NOMO-1 treated with DMSO at 0.1 percent for 48 hours (cell line): ENCODE data around the gene DMAC2.
"Not testable (repeated sequence)": the region's sequence is repeated elsewhere in the genome, so short reads cannot be mapped to it uniquely, and the experiment has no call there.

Source experiments
- DNase-seq: peaks from one replicate; lab custom pipeline; 2025; ENCODE audit not compliant: unreplicated experiment; lab: John Stamatoyannopoulos, UW

Gene DMAC2

DNA sequence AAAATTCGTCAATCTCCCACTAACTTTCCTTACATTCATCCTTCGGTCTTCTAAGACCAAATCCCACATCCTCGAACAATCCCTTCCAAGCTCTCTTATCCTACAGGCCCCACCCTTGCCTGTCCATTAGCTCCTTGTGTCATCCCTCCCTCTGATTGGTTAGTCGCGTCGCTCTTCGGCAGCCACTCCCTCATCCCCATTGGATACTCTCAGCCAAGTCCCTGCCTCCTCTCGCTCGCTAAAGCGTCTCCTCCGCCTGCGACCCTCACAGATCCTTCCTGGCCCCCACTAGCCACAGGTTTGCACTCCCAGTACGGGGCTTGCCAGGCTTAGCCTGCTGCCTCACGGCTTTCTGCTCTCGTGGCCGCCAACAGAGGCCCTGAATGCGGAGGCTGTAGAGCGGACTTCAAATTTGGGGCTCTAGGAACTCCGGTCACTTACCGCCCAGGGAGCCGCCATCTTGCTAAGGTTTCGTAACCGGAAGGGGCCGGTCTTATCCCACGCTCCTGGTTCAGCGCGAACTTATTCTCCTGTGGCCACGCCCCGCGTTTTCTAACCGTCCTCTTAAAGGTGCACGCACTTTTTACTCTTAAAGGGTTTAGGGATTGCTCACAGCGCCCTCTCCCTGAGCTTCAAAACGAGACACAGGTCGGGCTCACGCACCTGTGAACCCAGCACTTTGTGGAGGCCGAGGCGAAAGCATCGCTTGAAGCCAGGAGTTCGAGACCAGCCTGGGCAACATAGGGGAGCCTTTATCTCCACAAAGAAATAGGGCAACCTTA lies at the start of gene DMAC2:
TSS of gene DMAC2 (minus strand) at position 472 of the 782 bp plus-strand sequence. CDS start at position 459, 13 bp downstream.
- DNase-seq: peak; percentile 99

DNA sequence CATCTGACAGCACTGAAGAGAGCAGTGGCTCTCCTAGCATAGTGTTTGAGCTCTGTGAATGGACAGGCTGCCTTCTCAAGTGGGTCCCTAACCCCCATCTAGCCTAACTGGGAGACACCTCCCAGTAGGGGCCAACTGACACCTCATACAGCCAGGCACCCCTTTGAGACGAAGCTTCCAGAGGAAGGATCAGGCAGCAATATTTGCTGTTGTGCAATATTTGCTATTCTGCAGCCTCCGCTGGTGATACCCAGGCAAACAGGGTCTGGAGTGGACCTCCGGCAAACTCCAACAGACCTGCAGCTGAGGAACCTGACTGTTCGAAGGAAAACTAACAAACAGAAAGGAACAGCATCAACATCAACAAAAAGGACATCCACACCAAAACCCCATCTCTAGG lies 47.2 kb upstream of the DMAC2 start:
- DNase-seq: not testable (repeated sequence)

DNA sequence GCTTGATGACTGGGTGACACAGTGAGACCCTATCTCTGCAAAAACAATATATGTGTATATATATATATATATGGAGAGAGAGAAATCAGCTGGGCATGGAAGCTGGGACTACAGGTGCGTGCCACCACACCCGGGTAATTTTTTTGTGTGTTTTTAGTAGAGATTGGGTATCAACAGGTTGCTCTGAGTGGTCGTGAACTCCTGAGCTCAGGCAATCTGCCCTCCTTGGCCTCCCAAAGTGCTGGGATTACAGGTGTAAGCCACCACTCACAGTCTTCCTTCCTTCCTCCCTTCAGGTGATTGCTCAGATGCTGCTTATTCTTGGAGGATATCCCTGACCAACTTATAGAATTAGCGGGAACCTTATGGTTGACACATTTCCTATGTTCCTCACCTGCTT lies 45.1 kb upstream of the DMAC2 start:
- DNase-seq: no peak

DNA sequence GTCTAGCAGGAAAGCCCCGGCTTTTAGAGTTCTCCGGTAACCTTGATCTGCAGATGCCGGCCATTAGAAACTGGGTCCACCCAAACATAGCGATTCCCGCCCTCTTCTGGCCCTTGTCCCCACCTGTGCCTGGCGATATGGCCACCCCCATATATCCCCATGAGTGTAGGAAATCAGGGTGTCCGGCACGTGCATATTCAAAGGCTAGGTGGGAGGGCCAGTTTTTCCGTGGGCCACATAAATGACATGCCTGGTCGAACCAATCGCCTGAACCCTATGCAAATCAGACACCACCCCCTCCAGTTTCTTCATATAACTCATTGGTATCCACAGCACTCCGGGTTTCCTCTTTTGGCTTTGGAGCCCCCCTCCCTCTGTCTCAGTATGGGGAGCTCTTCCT lies 40.6 kb upstream of the DMAC2 start:
- DNase-seq: peak; percentile 17

DNA sequence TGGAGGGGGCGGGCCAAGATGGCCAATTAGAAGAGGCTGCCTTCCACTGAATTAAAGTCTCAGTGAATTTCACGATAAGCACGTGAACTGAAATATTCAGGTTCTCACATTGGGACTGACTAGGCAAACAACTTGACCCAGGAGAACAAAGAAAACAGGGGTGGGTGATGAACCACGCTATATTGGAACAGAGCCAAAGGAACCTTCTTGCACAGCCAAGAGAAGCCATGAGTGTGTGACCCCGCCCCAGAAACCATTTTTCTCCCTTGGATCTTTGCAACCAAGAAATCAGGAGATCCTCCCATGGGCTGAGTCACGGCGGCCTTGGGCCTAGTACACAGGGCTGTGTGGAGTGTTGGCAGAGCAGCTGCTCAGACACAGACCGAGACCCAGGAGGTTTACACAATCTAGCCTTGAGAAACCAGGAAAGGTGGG lies 40.1 kb upstream of the DMAC2 start:
- no peak for DNase-seq

DNA sequence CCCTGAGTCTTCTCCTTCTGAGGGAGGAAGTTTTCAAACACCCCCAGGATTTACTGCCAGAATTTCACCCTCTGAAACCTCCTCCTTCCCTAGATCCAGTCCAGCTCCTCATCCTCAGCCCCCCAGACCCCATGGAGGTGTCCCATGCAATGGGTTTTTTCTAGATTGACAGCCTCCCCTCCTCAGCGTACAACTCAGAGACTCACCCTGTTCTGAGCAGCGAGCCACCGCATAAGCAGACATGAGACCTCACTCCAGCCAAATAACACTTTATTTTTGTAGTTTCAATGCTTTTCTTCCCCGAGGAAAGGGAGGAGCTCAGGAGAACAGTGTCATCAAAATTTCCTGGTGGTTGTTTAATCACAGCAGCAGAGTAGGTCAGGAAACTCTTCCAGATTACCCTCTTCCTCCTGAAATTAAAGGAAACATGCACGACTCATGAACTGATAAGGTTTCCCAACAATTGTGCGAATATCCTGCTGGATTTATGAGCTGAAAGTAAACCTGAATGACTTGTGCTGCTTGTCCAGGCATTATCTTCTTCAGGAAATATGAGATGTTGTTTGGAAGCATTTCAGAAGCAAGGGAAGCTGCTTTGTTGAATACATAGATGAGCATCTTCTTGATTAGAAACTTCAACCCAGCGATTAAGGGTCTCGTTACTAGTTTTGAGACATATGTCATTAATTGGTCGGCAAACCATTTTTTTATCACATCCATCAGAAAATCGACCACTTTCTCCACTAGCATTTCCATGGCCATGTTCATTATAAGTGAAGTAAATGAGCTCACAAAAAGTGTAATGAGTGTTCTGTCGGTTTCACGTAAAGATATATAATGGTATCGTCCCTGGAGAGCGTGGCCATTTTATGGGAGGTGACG lies 39.4 kb upstream of the DMAC2 start:
- no peak for DNase-seq

DNA sequence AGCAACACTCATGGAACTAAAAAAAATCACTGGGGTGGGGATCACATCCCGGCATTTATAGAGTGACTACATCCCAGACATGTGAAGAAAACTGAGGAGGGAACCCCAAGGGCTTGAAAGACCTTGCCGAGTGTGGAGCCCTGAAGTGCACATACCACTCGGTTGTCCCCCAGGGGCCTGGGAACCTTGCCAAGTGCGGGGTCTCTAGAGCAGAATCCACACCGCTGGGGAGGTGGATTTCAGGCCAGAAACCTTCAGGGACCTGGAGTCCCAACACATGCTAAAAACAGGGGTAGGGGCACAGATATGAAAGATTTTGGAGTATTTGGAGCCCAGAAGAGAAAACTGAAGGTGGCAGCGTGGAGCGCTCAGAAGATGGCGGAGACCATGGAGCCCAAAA lies 38.5 kb upstream of the DMAC2 start:
- no peak for DNase-seq

DNA sequence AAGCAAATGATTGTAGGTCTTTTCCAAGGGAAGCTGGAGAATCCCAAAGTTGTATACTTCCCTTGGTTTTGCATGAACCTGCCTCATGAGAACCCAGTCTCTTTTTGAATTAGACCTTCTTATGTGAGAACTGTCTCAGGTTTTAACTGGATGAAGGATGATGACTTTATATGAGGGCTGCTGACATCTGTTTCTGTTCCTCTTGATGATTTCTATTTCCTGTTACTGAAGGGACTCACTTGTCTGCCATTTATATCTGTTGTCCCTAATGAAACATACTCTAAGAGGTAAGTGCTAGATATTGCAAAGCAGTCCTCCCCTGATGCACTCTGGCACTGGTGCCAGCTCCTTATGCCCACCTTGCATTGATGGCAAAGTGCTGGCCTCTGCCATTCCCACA lies 36.9 kb upstream of the DMAC2 start:
- DNase-seq: peak; percentile 16

DNA sequence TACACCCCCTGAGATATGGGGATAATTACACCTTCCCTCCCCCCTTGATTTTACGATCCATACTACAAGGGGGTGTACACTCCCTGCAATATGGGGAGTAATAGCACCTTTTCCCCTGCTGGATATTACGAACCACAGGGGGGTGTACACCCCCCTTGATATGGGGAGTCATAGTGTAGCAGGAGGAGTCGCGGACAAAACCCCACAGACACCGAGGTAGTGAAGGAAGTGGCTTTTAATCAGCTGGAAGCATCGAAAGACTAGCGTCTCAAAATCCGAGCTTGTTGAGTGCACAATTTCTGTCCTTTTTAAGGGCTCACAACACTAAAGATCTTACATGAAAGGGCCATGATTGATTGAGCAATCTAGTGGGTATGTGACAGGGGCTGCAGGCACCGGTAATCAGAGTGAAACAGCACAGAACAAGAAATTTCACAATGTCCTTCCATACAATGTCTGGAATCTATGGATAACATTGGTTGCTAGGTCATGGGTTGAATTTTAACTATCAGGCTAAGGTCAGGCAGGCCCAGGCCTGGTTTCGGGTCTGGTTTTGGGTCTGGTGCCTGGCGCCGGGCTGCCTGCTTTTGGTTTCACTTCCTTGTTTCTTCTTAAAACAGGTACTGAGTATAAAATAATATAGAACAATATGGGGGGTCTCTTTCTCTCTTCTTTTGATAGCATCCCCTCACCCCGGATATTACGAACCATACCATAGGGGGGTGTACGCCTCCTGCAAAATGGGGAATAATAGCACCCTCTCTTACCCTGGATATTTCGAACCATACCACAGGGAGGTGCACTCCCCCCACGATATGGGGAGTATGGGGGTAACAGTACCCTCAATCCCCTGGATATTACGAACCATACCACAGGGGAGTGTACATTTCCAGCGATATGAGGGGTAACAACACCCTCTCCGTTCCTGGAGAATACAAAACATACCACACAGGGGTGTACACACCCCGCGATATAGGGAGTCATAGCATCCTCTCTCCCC lies 23.8 kb upstream of the DMAC2 start:
- DNase-seq: peak; percentile 59

DNA sequence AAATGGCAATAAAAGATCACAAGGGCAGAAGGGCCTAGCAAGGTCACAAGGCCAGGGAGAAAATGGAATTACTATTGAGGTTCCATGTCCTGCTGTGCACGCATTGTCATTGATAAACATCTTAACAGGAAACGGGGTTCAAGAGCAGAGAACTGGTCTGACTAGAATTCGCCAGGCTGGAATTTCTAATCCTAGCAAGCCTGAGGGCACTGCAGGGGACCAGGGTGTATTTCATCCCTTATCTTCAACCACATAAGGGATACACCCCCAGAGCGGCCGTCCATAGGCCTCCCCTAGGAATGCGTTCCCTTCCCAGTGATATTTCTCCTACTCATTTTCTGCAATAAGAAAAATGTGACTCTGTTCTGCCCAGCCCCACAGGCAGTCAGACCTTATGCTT lies 22.8 kb upstream of the DMAC2 start:
- no peak for DNase-seq

DNA sequence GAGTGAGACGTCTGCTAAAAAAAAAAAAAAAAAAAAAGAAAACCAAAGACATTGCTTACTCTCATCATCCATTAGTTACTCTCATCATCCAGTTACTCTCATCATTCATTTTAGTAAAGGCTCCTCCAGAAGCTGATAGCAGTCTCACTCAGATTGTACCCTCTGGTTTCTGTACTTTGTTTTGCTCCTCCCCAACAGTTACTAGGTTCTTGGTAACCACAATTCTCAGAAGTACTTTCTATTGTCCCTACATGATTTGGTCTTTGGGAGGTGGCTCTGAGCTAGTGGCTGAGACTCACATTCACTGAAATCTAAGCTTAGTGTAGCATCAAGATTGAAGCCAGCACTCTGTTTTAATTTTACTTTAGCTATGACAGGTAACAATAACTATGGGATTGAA lies 17.5 kb upstream of the DMAC2 start:
- DNase-seq: no peak

DNA sequence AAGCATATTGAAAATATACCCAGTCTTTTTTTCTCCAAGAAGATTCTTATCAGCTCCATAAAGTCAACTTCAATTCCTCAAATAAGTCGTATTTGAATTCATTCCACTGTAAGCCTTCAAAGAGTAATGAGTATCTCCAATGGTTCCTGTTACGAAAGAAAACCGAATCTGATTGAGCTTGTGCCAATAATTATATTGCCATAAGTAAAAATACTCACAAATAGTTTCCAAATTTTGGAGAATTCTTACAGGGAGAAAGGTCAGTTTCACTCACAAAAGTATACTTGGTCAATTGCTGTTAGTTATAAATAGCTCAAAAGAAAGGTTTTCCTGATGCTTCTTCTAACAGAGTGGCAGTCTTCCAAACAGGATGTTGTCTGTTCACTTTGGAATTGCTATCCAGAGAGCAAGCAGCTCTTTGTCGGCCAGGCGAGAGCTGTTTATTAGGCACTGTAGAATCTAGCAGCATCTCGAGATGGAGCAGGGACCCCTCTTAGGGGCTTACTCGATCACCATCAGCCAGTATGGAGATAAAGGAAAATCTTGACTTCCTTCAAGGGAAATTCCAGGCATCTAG lies 16.7 kb upstream of the DMAC2 start:
- DNase-seq: no peak

DNA sequence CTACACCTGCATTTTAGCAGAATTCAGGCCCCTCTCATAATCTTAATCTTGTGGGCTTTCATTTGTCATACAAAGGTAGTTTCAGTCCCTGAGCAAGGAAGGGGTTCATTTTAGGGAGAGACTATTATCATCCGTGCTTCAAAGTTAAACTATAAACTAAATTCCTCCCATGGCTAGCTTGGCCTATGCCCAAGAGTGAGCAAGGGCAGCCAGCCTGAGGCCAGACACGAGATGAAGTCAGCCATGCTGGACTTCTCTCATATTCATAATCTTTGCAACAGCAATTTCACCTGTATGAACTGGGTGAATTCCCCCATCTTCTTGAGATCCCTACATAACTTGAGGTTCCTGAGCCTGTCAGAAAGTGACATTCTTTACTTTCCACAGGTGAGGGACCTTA lies 16.2 kb upstream of the DMAC2 start:
- no peak for DNase-seq

DNA sequence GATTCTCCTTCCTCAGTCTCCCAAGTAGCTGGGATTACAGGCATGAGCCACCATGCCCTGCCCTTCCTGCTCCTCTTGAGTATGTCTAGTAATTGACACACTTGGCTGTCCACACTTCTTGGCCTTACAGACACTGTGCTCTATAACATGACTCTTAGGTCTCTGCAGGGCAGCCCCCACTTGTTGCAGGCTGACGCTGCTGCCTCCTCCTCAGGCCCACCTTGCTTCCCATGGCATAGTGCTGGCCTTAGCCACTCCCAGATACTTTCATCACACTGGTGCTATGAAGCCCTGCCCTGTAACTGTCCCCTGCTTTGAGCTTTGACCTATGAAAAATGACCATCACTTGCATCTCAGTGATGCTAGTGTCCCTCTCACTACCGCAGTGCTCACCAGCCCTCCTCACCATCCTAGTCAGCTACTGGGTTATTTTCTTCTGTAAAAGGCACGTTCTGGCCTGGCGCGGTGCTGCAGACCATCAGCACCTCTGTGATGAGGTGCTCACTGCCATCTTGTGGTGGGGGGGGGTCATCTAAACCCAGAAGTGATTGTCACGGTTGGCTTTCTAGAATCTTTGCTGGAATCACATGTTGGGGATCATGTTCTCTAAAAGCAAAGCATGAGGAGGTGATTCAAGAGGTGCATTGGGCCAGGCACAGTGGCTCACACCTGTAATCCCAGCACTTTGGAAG lies 13.0 kb upstream of the DMAC2 start:
- DNase-seq: no peak

DNA sequence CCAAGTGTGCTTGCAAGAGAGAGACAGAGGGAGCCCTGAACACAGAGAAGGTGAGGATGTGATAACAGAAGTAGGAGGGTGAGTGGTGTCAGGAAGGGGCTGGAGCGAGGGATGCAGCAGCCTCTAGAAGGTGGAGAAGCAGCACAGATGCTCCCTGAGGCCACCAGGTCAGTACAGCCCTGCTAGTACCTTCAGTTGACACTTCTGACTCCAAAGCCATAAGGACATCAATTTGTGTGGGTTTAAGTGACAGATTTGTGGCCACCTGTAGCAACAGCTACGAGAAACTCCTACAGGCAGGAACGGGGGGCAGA lies 10.1 kb upstream of the DMAC2 start:
- DNase-seq: no peak

DNA sequence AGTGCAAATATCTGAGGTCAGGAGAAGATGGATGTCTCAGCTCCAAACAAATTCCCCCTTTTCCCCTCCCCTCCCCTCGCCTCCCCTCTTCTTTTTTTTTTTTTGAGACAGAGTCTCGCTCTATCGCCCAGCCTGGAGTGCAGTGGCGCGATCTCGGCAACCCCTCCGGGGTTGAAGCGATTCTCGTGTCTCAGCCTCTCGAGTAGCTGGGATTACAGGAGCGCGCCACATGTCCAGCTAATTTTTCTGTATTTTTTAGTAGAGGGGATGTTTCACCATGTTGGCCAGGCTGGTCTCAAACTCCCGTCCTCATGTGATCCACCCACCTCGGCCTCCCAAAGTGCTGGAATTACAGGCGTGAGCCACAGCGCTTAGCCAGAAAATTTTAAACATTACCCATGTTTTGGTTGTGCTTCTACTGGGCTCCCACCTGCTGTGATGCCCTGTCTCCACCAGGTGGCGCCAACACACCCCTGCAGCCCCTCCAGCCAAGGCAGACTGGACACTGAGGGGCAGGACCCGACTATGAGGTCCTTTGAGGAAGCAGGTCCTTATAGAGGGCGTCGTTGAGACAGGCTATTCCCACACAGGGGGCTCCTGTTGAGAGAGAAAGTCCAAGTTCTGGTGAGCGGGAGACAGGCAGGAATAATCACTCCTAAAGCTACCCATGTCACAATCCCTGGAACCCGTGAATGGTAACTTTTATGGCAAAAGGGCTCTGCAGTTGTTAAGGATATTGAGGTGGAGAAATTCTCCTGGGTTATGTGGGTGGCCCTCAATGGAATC lies 9.6 kb upstream of the DMAC2 start:
- peak; percentile 55 for DNase-seq

DNA sequence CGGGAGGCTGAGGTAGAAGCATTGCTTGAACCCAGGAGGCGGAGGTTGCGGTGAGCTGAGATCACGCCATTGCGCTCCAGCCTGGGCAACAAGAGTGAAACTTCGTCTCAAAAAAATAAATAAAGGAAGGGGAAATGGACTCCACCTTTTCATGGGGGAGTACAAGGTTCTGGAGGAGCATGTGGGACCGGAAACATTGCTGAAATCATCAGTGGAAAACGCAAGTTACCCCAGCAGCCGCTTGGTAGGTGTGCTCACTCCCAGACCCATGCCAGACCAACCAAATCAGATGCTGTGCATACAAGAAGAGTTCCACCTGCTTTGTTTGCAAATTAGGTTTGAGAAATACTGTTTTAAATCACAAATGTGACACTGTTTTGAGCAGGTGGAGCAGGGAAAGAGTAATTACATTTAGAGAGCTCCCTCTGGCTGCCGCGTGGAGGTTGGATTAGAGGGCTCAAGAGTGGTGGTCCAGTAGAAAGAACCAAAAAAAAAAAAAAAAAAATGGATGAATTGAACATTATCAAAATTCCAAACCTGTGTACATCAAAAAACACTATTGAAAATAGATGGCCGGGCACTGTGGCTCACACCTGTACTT lies 8.1 kb upstream of the DMAC2 start:
- no peak for DNase-seq

DNA sequence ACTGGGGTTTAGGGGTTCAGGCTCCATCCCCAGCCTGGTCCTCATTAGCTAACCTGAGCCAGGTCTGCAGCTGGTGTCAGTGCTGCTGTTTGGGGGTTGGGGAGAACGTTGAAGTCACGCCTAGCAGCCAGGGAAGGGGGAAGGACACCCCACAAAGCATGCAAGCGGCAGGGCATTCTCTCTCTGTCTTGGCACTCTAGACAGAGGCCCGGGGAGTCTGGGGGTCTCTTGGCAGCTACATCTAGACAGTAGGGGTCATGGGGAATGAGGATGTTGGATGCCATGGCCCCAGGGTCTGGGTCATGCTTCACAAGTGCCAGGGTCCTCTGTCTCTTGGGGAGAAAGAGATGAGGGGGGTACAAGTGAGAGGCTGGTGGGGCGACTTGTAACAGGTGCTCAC lies 5.9 kb upstream of the DMAC2 start:
- DNase-seq: no peak

DNA sequence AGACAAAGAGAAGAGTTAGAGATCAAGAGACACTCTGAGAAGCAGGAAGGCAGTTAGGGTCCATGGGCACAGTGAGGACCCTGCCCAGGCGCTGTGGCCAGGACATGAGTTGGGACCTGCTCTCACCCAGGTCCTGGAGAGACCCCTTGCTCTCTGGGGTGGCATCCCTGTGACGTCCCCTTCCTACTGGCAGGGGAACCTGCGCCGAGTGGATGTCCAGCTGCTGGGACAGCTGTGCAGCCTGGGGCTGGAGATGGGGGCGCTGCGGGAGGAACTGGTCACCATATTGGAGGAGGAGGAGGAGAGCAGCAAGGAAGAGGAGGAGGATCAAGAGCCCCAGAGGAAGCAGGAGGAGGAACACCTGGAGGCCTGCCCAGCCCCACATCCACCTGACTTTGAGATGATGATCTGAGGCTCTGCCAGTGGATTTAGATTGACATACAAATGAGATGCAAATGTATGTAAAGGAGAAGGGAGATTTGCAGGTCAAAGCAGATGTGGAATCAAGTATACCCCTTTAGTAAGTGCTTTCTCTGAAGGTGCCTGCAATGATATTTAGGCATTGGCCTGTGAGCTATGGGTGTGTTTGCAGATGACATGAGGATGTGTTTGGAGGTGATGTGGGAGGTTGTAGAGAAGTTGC lies 4.2 kb upstream of the DMAC2 start:
- no peak for DNase-seq
